GM12878 (cell line): ENCODE results near the gene CDKN3. TPM values are rescaled to one million over a fixed set of nuclear protein-coding genes. Genes with fewer than 3 reads are reported as not detected.

Experiments
- ATAC-seq: fragments of 200-7000 bp; cut with Tn5 transposase; 3 replicates; pipeline ENCODE4 v1.9.1; 2020; ENCODE audit warnings: mild to moderate bottlenecking, moderate library complexity
- BruUV-seq: library from RNA; stranded (reverse); fragments of 400-500 nt; replicated peaks from 2 replicates; lab custom pipeline; 2021; lab: Mats Ljungman, UMichigan
- CTCF ChIA-PET: fragments of 300-600 bp; sonication (Branson Sonifier 250); formaldehyde crosslinking; extraction: SDS; loops from one replicate; lab custom pipeline; 2021; ENCODE audit warnings: inconsistent platforms; lab: Yijun Ruan, JAX
- POLR2A ChIA-PET: fragments of 350-600 bp; formaldehyde crosslinking; extraction: SDS; loops from one replicate; lab custom pipeline; 2021; ENCODE audit warnings: inconsistent platforms; lab: Charles Lee
- RAD21 ChIA-PET: fragments of 300-600 bp; sonication (Branson Sonifier 250); formaldehyde crosslinking; loops from one replicate; lab custom pipeline; 2023; ENCODE audit warnings: antibody characterized with exemption; ENCODE audit not compliant: unreplicated experiment; lab: Charles Lee
- SMC1A ChIA-PET: fragments of 300-600 bp; sonication (Branson Sonifier 250); formaldehyde crosslinking; loops from one replicate; lab custom pipeline; 2023; ENCODE audit not compliant: unreplicated experiment, uncharacterized antibody; lab: Charles Lee
- DNase-seq: peaks from one replicate; pipeline ENCODE4 v3.0.0-alpha.2; 2011; ENCODE audit warnings: low read depth, low spot score
- FAIRE-seq: peaks from 3 replicates; lab custom pipeline; 2011; peaks lifted over from hg19 to GRCh38; lab: Jason Lieb, UNC
- H2AFZ ChIP-seq: 2 replicates; pipeline ENCODE4 v1.6.0; 2011; ENCODE audit warnings: low read depth, low read length, control low read depth; ENCODE audit not compliant: control insufficient read depth
- H3K27ac ChIP-seq: 2 replicates; pipeline ENCODE4 v1.5.1; 2011; ENCODE audit warnings: control low read depth; ENCODE audit not compliant: control insufficient read depth, insufficient read depth
- H3K27me3 ChIP-seq, 2 experiments: replicated peaks in 1 of 2; 2 replicates each; pipeline versions ENCODE4 v1.6.0 to v1.6.1; 2011; ENCODE audit warnings: low read length in 1 of 2; ENCODE audit not compliant: control insufficient read depth in 2 of 2, insufficient read depth in 2 of 2
- H3K36me3 ChIP-seq, 2 experiments: 2 replicates each; pipeline ENCODE4 v1.5.1; 2011; ENCODE audit warnings: low read length in 1 of 2; ENCODE audit not compliant: control insufficient read depth in 2 of 2, insufficient read depth in 2 of 2
- H3K4me1 ChIP-seq: 2 replicates; pipeline ENCODE4 v1.6.1; 2011; ENCODE audit warnings: mild to moderate bottlenecking, low read length, moderate library complexity, mixed read lengths; ENCODE audit not compliant: control insufficient read depth, insufficient read depth
- H3K4me2 ChIP-seq: 2 replicates; pipeline ENCODE4 v1.6.0; 2011; ENCODE audit warnings: control low read depth; ENCODE audit not compliant: control insufficient read depth, insufficient read depth
- H3K4me3 ChIP-seq: fragments of 200-600 bp; sonication (generic); 2 replicates; pipeline ENCODE4 v1.5.1; 2016
- H3K79me2 ChIP-seq: 2 replicates; pipeline ENCODE4 v1.6.0; 2011; ENCODE audit warnings: low read length; ENCODE audit not compliant: control insufficient read depth, insufficient read depth
- H3K9ac ChIP-seq: 2 replicates; pipeline ENCODE4 v1.8.0; 2011; ENCODE audit warnings: low read length, control low read depth, mixed read lengths; ENCODE audit not compliant: control insufficient read depth, insufficient read depth
- H3K9me3 ChIP-seq: replicated peaks from 3 replicates; pipeline ENCODE4 v1.5.1; 2011; ENCODE audit warnings: mild to moderate bottlenecking, low read length; ENCODE audit not compliant: control insufficient read depth, insufficient read depth
- H4K20me1 ChIP-seq: 2 replicates; pipeline ENCODE4 v1.6.0; 2011; ENCODE audit not compliant: control insufficient read depth, insufficient read depth
- BRCA1 ChIP-seq: IDR thresholded peaks from 2 replicates; pipeline ENCODE4 v1.6.1; 2011; ENCODE audit warnings: low read depth, low read length, improper control_type of control experiment
- CEBPB ChIP-seq, 2 experiments: fragments of 150-350 bp in 1 of 2; IDR thresholded peaks; 2 replicates each; pipeline ENCODE4 v1.6.1; 2012 to 2014; ENCODE audit warnings: low read depth in 2 of 2, low read length in 2 of 2, borderline replicate concordance in 1 of 2, inconsistent platforms in 1 of 2
- EP300 ChIP-seq, 2 experiments: fragments of 150-350 bp in 1 of 2; IDR thresholded peaks; 2 replicates each; pipeline ENCODE4 v1.6.1; 2011 to 2012; ENCODE audit warnings: low read depth in 2 of 2, low read length in 2 of 2, borderline replicate concordance in 1 of 2, improper control_type of control experiment in 1 of 2, inconsistent platforms in 1 of 2; ENCODE audit not compliant: control insufficient read depth in 1 of 2
- NFYB ChIP-seq: IDR thresholded peaks from 2 replicates; pipeline ENCODE4 v1.6.1; 2011; ENCODE audit warnings: low read depth, mild to moderate bottlenecking, low read length, improper control_type of control experiment, moderate library complexity; ENCODE audit not compliant: insufficient read depth
- NKRF ChIP-seq: fragments of 450-650 bp; conservative IDR thresholded peaks from 2 replicates; pipeline ENCODE4 v1.6.1; 2017; ENCODE audit warnings: mild to moderate bottlenecking, moderate library complexity
- NR2F1 ChIP-seq: fragments of 450-650 bp; conservative IDR thresholded peaks from 2 replicates; pipeline ENCODE4 v1.6.1; 2017; ENCODE audit warnings: mild to moderate bottlenecking
- RELB ChIP-seq: fragments of 450-650 bp; IDR thresholded peaks from 2 replicates; pipeline ENCODE4 v1.6.1; 2017; ENCODE audit warnings: low read depth, mild to moderate bottlenecking, moderate library complexity
- TAF1 ChIP-seq: IDR thresholded peaks from 2 replicates; pipeline ENCODE4 v1.6.1; 2011; ENCODE audit warnings: mild to moderate bottlenecking, low read depth, low read length, borderline replicate concordance
- WRNIP1 ChIP-seq: IDR thresholded peaks from 2 replicates; pipeline ENCODE4 v1.6.1; 2011; ENCODE audit warnings: low read depth, low read length, improper control_type of control experiment, borderline replicate concordance
- WGBS: methylation state at CpG from one replicate; pipeline ENCODE4 v1.1.6; 2016; ENCODE audit warnings: low lambda C conversion rate; ENCODE audit not compliant: insufficient replicate concordance, insufficient coverage; ENCODE audit errors: missing lambda C conversion rate; 5-methylcytosine and 5-hydroxymethylcytosine counted together
- in situ Hi-C: fragments of 300-500 bp; cut with MboI; formaldehyde crosslinking; loops from 9 replicates; pipeline ENCODE4 v1.14.3; 2018; ENCODE audit warnings: mixed read lengths
- intact Hi-C: fragments of 100-400 bp; cut with micrococcal nuclease; formaldehyde crosslinking; loops from one replicate; pipeline ENCODE4 v1.14.2; 2022; ENCODE audit not compliant: unreplicated experiment
- polyA plus RNA-seq, 11 experiments: library from polyadenylated mRNA; depleted of rRNA in 4 of 11; unstranded in 6 of 11; stranded (reverse) in 5 of 11; fragments of >200 nt; fragmentation: Nextera tagmentation in 4 of 11; fragmentation: Illumina TruSeq in 1 of 11; extraction: Ambion mirVana in 4 of 11; extraction: Trizol in 1 of 11; gene quantifications; 1 replicate in 1 of 11; 2 replicates in 10 of 11; pipeline versions ENCODE4 v1.2.1 to v1.2.3, GENCODE V29; 2011 to 2016; ENCODE audit warnings: inconsistent platforms in 2 of 11, missing spikeins in 2 of 11, low read depth in 1 of 11
- total RNA-seq, 4 experiments: library from RNA; depleted of rRNA in 3 of 4; stranded (reverse); fragments of >200 nt in 3 of 4; fragmentation: Illumina TruSeq in 1 of 4; extraction: Trizol in 1 of 4; gene quantifications; 2 replicates each; pipeline versions ENCODE4 v1.2.1 to v1.2.3, GENCODE V29; 2013 to 2021

The CDKN3 gene
- total and polyA plus RNA-seq, 10 of the 15 experiments (the other 5 are each of a cell fraction or from before 2014, with no cell fraction given), result 54.9 to 197 (median 111) TPM

- Histone ChIP-seq H3K79me2 (no peaks in the 10 kb centered on the region), H3K4me3 (no peak overlapping the region), H3K27ac (no peak overlapping the region), H3K27me3 (no peaks in the 10 kb centered on the region), H3K4me2 (no peak overlapping the region), H3K9ac (no peak overlapping the region), H3K36me3 (no peaks in the 10 kb centered on the region), H3K9me3 (peaks cover 3% of the 10 kb centered on the region; the same call in 2 of the 3 replicates), H2AFZ (no peak overlapping the region), H4K20me1 (no peaks in the 10 kb centered on the region), H3K4me1 (no peaks in the 10 kb centered on the region)
- TF ChIP-seq RELB (no peak), BRCA1 (no peak), NFYB (no peak), NR2F1 (no peak), EP300 (IDR thresholded peaks at IDR 0.05; ENCODE audit: borderline replicate concordance in 1 of 2, control insufficient read depth in 1 of 2, low read depth in 2 of 2, low read length in 2 of 2) (no peak), TAF1 (no peak), WRNIP1 (no peak), CEBPB (IDR thresholded peaks at IDR 0.05; ENCODE audit: borderline replicate concordance in 1 of 2, low read depth in 2 of 2, low read length in 2 of 2) (no peak), NKRF (no peak)
- CTCF ChIA-PET, result no interaction called here
- 51% methylated on average over 4 of the region's 4 CpGs for WGBS
- no TSS peak for BruUV-seq
- in situ Hi-C loops (no loop called here), intact Hi-C loops (no loop called here)
- FAIRE-seq (no peak), ATAC-seq (no peak), DNase-seq (no peak)
- RAD21 ChIA-PET, result no interaction called here
- POLR2A ChIA-PET, result no interaction called here
- SMC1A ChIA-PET, result interaction anchor here (1.3 kb wide), 1 partner anchor 22 kb away, joined by 3 read pairs; no protein-coding TSS in a partner anchor
Observed at GRCh38 chr14:54465654-54466053, 68.8 kb downstream of the CDKN3 start.
